GM12878 (cell line): ENCODE measurements around the gene KLK3. TPM values are rescaled to one million over a fixed set of nuclear protein-coding genes. Genes with fewer than 3 reads are reported as not detected.

Experiments used
- ATAC-seq: fragments of 200-7000 bp; cut with Tn5 transposase; 3 replicates; pipeline ENCODE4 v1.9.1; 2020; ENCODE audit warnings: mild to moderate bottlenecking, moderate library complexity
- BruUV-seq: library from RNA; stranded (reverse); fragments of 400-500 nt; replicated peaks from 2 replicates; lab custom pipeline; 2021; lab: Mats Ljungman, UMichigan
- CTCF ChIA-PET: fragments of 300-600 bp; sonication (Branson Sonifier 250); formaldehyde crosslinking; extraction: SDS; loops from one replicate; lab custom pipeline; 2021; ENCODE audit warnings: inconsistent platforms; lab: Yijun Ruan, JAX
- POLR2A ChIA-PET: fragments of 350-600 bp; formaldehyde crosslinking; extraction: SDS; loops from one replicate; lab custom pipeline; 2021; ENCODE audit warnings: inconsistent platforms; lab: Charles Lee
- RAD21 ChIA-PET: fragments of 300-600 bp; sonication (Branson Sonifier 250); formaldehyde crosslinking; loops from one replicate; lab custom pipeline; 2023; ENCODE audit warnings: antibody characterized with exemption; ENCODE audit not compliant: unreplicated experiment; lab: Charles Lee
- SMC1A ChIA-PET: fragments of 300-600 bp; sonication (Branson Sonifier 250); formaldehyde crosslinking; loops from one replicate; lab custom pipeline; 2023; ENCODE audit not compliant: unreplicated experiment, uncharacterized antibody; lab: Charles Lee
- DNase-seq: peaks from one replicate; pipeline ENCODE4 v3.0.0-alpha.2; 2011; ENCODE audit warnings: low read depth, low spot score
- FAIRE-seq: peaks from 3 replicates; lab custom pipeline; 2011; peaks lifted over from hg19 to GRCh38; lab: Jason Lieb, UNC
- H2AFZ ChIP-seq: 2 replicates; pipeline ENCODE4 v1.6.0; 2011; ENCODE audit warnings: low read depth, low read length, control low read depth; ENCODE audit not compliant: control insufficient read depth
- H3K27ac ChIP-seq: 2 replicates; pipeline ENCODE4 v1.5.1; 2011; ENCODE audit warnings: control low read depth; ENCODE audit not compliant: control insufficient read depth, insufficient read depth
- H3K27me3 ChIP-seq, 2 experiments: replicated peaks in 1 of 2; 2 replicates each; pipeline versions ENCODE4 v1.6.0 to v1.6.1; 2011; ENCODE audit warnings: low read length in 1 of 2; ENCODE audit not compliant: control insufficient read depth in 2 of 2, insufficient read depth in 2 of 2
- H3K36me3 ChIP-seq, 2 experiments: 2 replicates each; pipeline ENCODE4 v1.5.1; 2011; ENCODE audit warnings: low read length in 1 of 2; ENCODE audit not compliant: control insufficient read depth in 2 of 2, insufficient read depth in 2 of 2
- H3K4me1 ChIP-seq: 2 replicates; pipeline ENCODE4 v1.6.1; 2011; ENCODE audit warnings: mild to moderate bottlenecking, low read length, moderate library complexity, mixed read lengths; ENCODE audit not compliant: control insufficient read depth, insufficient read depth
- H3K4me2 ChIP-seq: 2 replicates; pipeline ENCODE4 v1.6.0; 2011; ENCODE audit warnings: control low read depth; ENCODE audit not compliant: control insufficient read depth, insufficient read depth
- H3K4me3 ChIP-seq: fragments of 200-600 bp; sonication (generic); 2 replicates; pipeline ENCODE4 v1.5.1; 2016
- H3K79me2 ChIP-seq: 2 replicates; pipeline ENCODE4 v1.6.0; 2011; ENCODE audit warnings: low read length; ENCODE audit not compliant: control insufficient read depth, insufficient read depth
- H3K9ac ChIP-seq: 2 replicates; pipeline ENCODE4 v1.8.0; 2011; ENCODE audit warnings: low read length, control low read depth, mixed read lengths; ENCODE audit not compliant: control insufficient read depth, insufficient read depth
- H3K9me3 ChIP-seq: replicated peaks from 3 replicates; pipeline ENCODE4 v1.5.1; 2011; ENCODE audit warnings: mild to moderate bottlenecking, low read length; ENCODE audit not compliant: control insufficient read depth, insufficient read depth
- H4K20me1 ChIP-seq: 2 replicates; pipeline ENCODE4 v1.6.0; 2011; ENCODE audit not compliant: control insufficient read depth, insufficient read depth
- CHD2 ChIP-seq: IDR thresholded peaks from 2 replicates; pipeline ENCODE4 v1.6.1; 2011; ENCODE audit warnings: low read depth, low read length, improper control_type of control experiment, borderline replicate concordance
- EP300 ChIP-seq, 2 experiments: fragments of 150-350 bp in 1 of 2; IDR thresholded peaks; 2 replicates each; pipeline ENCODE4 v1.6.1; 2011 to 2012; ENCODE audit warnings: low read depth in 2 of 2, low read length in 2 of 2, borderline replicate concordance in 1 of 2, improper control_type of control experiment in 1 of 2, inconsistent platforms in 1 of 2; ENCODE audit not compliant: control insufficient read depth in 1 of 2
- HDAC2 ChIP-seq: fragments of 200-600 bp; sonication (generic); IDR thresholded peaks from 2 replicates; pipeline ENCODE4 v1.6.1; 2017
- MXI1 ChIP-seq: fragments of 150-350 bp; IDR thresholded peaks from 2 replicates; pipeline ENCODE4 v1.6.1; 2011; ENCODE audit warnings: low read depth, mild to moderate bottlenecking, inconsistent platforms, low read length, improper control_type of control experiment
- NFIC ChIP-seq: IDR thresholded peaks from 2 replicates; pipeline ENCODE4 v1.6.1; 2012; ENCODE audit warnings: low read depth, mild to moderate bottlenecking, inconsistent platforms, low read length, moderate library complexity
- NR2F1 ChIP-seq: fragments of 450-650 bp; conservative IDR thresholded peaks from 2 replicates; pipeline ENCODE4 v1.6.1; 2017; ENCODE audit warnings: mild to moderate bottlenecking
- PAX8 ChIP-seq: fragments of 450-650 bp; IDR thresholded peaks from 2 replicates; pipeline ENCODE4 v1.6.1; 2017; ENCODE audit warnings: mild to moderate bottlenecking, moderate library complexity
- POU2F2 ChIP-seq: IDR thresholded peaks from 3 replicates; pipeline ENCODE4 v1.6.1; 2011; ENCODE audit warnings: low read depth, mild to moderate bottlenecking, low read length, borderline replicate concordance
- SMAD1 ChIP-seq: fragments of 450-650 bp; IDR thresholded peaks from 2 replicates; pipeline ENCODE4 v1.6.1; 2018; ENCODE audit warnings: mild to moderate bottlenecking, low read depth; ENCODE audit not compliant: partially characterized antibody
- STAT1 ChIP-seq: fragments of 450-650 bp; conservative IDR thresholded peaks from 2 replicates; pipeline ENCODE4 v1.6.1; 2014; ENCODE audit warnings: antibody characterized with exemption, mild to moderate bottlenecking
- TBL1XR1 ChIP-seq: IDR thresholded peaks from 2 replicates; pipeline ENCODE4 v1.6.1; 2012; ENCODE audit warnings: low read depth, low read length, improper control_type of control experiment
- WGBS: methylation state at CpG from one replicate; pipeline ENCODE4 v1.1.6; 2016; ENCODE audit warnings: low lambda C conversion rate; ENCODE audit not compliant: insufficient replicate concordance, insufficient coverage; ENCODE audit errors: missing lambda C conversion rate; 5-methylcytosine and 5-hydroxymethylcytosine counted together
- in situ Hi-C: fragments of 300-500 bp; cut with MboI; formaldehyde crosslinking; loops from 9 replicates; pipeline ENCODE4 v1.14.3; 2018; ENCODE audit warnings: mixed read lengths
- intact Hi-C: fragments of 100-400 bp; cut with micrococcal nuclease; formaldehyde crosslinking; loops from one replicate; pipeline ENCODE4 v1.14.2; 2022; ENCODE audit not compliant: unreplicated experiment
- polyA plus RNA-seq, 11 experiments: library from polyadenylated mRNA; depleted of rRNA in 4 of 11; unstranded in 6 of 11; stranded (reverse) in 5 of 11; fragments of >200 nt; fragmentation: Nextera tagmentation in 4 of 11; fragmentation: Illumina TruSeq in 1 of 11; extraction: Ambion mirVana in 4 of 11; extraction: Trizol in 1 of 11; gene quantifications; 1 replicate in 1 of 11; 2 replicates in 10 of 11; pipeline versions ENCODE4 v1.2.1 to v1.2.3, GENCODE V29; 2011 to 2016; ENCODE audit warnings: inconsistent platforms in 2 of 11, missing spikeins in 2 of 11, low read depth in 1 of 11
- total RNA-seq, 4 experiments: library from RNA; depleted of rRNA in 3 of 4; stranded (reverse); fragments of >200 nt in 3 of 4; fragmentation: Illumina TruSeq in 1 of 4; extraction: Trizol in 1 of 4; gene quantifications; 2 replicates each; pipeline versions ENCODE4 v1.2.1 to v1.2.3, GENCODE V29; 2013 to 2021
- TF ChIP-seq, protein P1 (sequence below), 3 experiments: IDR thresholded peaks in 2 of 3; conservative IDR thresholded peaks in 1 of 3; 2 replicates each; pipeline ENCODE4 v1.5.1; 2011; ENCODE audit warnings: low read depth in 3 of 3, low read length in 3 of 3, mild to moderate bottlenecking in 3 of 3, control low read depth in 2 of 3, moderate library complexity in 2 of 3, inconsistent platforms in 1 of 3, mixed read lengths in 1 of 3; ENCODE audit not compliant: control insufficient read depth in 2 of 3, insufficient read depth in 1 of 3; ENCODE audit errors: extremely low read depth in 1 of 3

Gene KLK3
- total and polyA plus RNA-seq, 10 of the 15 experiments (the other 5 are each of a cell fraction or from before 2014, with no cell fraction given), result 0.31 TPM; not detected in 9

DNA sequence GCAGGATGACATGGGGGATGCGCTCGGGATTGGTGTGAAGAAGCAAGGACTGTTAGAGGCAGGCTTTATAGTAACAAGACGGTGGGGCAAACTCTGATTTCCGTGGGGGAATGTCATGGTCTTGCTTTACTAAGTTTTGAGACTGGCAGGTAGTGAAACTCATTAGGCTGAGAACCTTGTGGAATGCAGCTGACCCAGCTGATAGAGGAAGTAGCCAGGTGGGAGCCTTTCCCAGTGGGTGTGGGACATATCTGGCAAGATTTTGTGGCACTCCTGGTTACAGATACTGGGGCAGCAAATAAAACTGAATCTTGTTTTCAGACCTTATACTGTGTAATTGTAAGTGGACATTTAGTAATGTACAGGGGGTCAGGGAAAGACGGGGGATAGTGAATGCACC is 25.5 kb downstream of the KLK3 start:
- Histone ChIP-seq H3K27ac (no peak overlapping the region), H3K4me1 (peaks cover 25% of the 10 kb centered on the region), H3K9ac (no peak overlapping the region), H3K79me2 (no peaks in the 10 kb centered on the region), H3K9me3 (no peaks in the 10 kb centered on the region), H2AFZ (no peak overlapping the region), H3K4me2 (no peak overlapping the region), H3K27me3 (no peaks in the 10 kb centered on the region), H3K36me3 (no peaks in the 10 kb centered on the region), H3K4me3 (no peak overlapping the region), H4K20me1 (no peaks in the 10 kb centered on the region)
- TF ChIP-seq STAT1, result no peak
- no peak for TF ChIP-seq NR2F1
- TF ChIP-seq SMAD1, result no peak
- TF ChIP-seq TBL1XR1, result no peak
- no peak for TF ChIP-seq POU2F2
- no peak for TF ChIP-seq EP300 (IDR thresholded peaks at IDR 0.05; ENCODE audit: borderline replicate concordance in 1 of 2, control insufficient read depth in 1 of 2, low read depth in 2 of 2, low read length in 2 of 2)
- no peak for ATAC-seq
- no peak for DNase-seq
- CTCF ChIA-PET, result no interaction called here
- POLR2A ChIA-PET, result no interaction called here
- SMC1A ChIA-PET, result no interaction called here
- no peak for FAIRE-seq
- intact Hi-C loops (no loop called here), in situ Hi-C loops (no loop called here)
- BruUV-seq, result no TSS peak
- WGBS, result 75% methylated on average over 5 of the region's 5 CpGs
- RAD21 ChIA-PET, result no interaction called here

- H2AFZ ChIP-seq, result no peak overlapping the region
- ChIA-PET POLR2A (interaction anchor here (0.6 to 1.4 kb wide), 2 partner anchors 10 to 18 kb away, joined by 3 to 4 read pairs; no protein-coding TSS in a partner anchor), CTCF (interaction anchor here (0.8 to 3.4 kb wide), 5 partner anchors 10 to 47 kb away, joined by 3 to 24 read pairs (median 4); no protein-coding TSS in a partner anchor), SMC1A (interaction anchor here (0.6 kb wide), 1 partner anchor 167 kb away, joined by 3 read pairs; no protein-coding TSS in a partner anchor), RAD21 (interaction anchor here (1.0 to 1.3 kb wide), 3 partner anchors 16 to 39 kb away, joined by 3 to 8 read pairs (median 3); partner anchors contain the start of gene KLK3)
- peaks cover 9% of the 10 kb centered on the region; the same call in 1 of the 2 replicates for H3K4me1 ChIP-seq
- in situ Hi-C loops (no loop called here), intact Hi-C loops (no loop called here)
- FAIRE-seq (no peak), DNase-seq (no peak), ATAC-seq (no peak)
- TF ChIP-seq PAX8 (no peak), HDAC2 (no peak), NFIC (no peak), MXI1 (no peak), POU2F2 (no peak), CHD2 (no peak)
- TF ChIP-seq, protein P1, sequence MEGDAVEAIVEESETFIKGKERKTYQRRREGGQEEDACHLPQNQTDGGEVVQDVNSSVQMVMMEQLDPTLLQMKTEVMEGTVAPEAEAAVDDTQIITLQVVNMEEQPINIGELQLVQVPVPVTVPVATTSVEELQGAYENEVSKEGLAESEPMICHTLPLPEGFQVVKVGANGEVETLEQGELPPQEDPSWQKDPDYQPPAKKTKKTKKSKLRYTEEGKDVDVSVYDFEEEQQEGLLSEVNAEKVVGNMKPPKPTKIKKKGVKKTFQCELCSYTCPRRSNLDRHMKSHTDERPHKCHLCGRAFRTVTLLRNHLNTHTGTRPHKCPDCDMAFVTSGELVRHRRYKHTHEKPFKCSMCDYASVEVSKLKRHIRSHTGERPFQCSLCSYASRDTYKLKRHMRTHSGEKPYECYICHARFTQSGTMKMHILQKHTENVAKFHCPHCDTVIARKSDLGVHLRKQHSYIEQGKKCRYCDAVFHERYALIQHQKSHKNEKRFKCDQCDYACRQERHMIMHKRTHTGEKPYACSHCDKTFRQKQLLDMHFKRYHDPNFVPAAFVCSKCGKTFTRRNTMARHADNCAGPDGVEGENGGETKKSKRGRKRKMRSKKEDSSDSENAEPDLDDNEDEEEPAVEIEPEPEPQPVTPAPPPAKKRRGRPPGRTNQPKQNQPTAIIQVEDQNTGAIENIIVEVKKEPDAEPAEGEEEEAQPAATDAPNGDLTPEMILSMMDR (IDR thresholded peaks at IDR 0.05 in 2 of 3, conservative IDR thresholded peaks at IDR 0.05 in 1 of 3; ENCODE audit: control insufficient read depth in 2 of 3, extremely low read depth in 1 of 3, insufficient read depth in 1 of 3, low read depth in 3 of 3, low read length in 3 of 3), result peak in 2 of 3 experiments; percentile 8 to 17; a peak in 1 of 6 replicates
- H3K4me3 ChIP-seq, result no peak overlapping the region
- H3K9ac ChIP-seq, result no peak overlapping the region
- whole genome bisulfite sequencing, result 51% methylated on average over 3 of the region's 3 CpGs
- H3K36me3 ChIP-seq, result no peaks in the 10 kb centered on the region
- no peaks in the 10 kb centered on the region for H3K9me3 ChIP-seq
- H3K27me3 ChIP-seq, result no peaks in the 10 kb centered on the region
- H4K20me1 ChIP-seq, result no peaks in the 10 kb centered on the region
- no peak overlapping the region for H3K4me2 ChIP-seq
- no peaks in the 10 kb centered on the region for H3K79me2 ChIP-seq
- H3K27ac ChIP-seq, result no peak overlapping the region
- no TSS peak for BruUV-seq
Observed at GRCh38 chr19:50882188-50882587, 27.5 kb downstream of the KLK3 start.
